Ishikawa (cell line): ENCODE data around the gene CNTNAP2.

ENCODE experiments used
- CEBPB ChIP-seq: IDR thresholded peaks from 2 replicates; pipeline ENCODE4 v1.6.1; 2012
- CREB1 ChIP-seq: IDR thresholded peaks from 2 replicates; pipeline ENCODE4 v1.6.1; 2012; ENCODE audit warnings: low read depth
- EGR1 ChIP-seq: IDR thresholded peaks from 2 replicates; pipeline ENCODE4 v1.6.1; 2012
- EP300 ChIP-seq: IDR thresholded peaks from 2 replicates; pipeline ENCODE4 v1.6.1; 2012; ENCODE audit warnings: borderline replicate concordance
- FOXM1 ChIP-seq: IDR thresholded peaks from 2 replicates; pipeline ENCODE4 v1.6.1; 2012; ENCODE audit warnings: low read depth, borderline replicate concordance
- NFIC ChIP-seq: IDR thresholded peaks from 2 replicates; pipeline ENCODE4 v1.6.1; 2012
- RAD21 ChIP-seq: IDR thresholded peaks from 2 replicates; pipeline ENCODE4 v1.6.1; 2012; ENCODE audit warnings: low read depth
- REST ChIP-seq: IDR thresholded peaks from 2 replicates; pipeline ENCODE4 v1.6.1; 2012; ENCODE audit warnings: low read depth, mild to moderate bottlenecking
- TAF1 ChIP-seq: IDR thresholded peaks from 2 replicates; pipeline ENCODE4 v1.6.1; 2012; ENCODE audit warnings: low read depth, mild to moderate bottlenecking
- TCF12 ChIP-seq: IDR thresholded peaks from 2 replicates; pipeline ENCODE4 v1.6.1; 2012; ENCODE audit warnings: low read depth
- TEAD4 ChIP-seq: IDR thresholded peaks from 2 replicates; pipeline ENCODE4 v1.6.1; 2012
- USF1 ChIP-seq: IDR thresholded peaks from 2 replicates; pipeline ENCODE4 v1.6.1; 2012
- YY1 ChIP-seq: IDR thresholded peaks from 2 replicates; pipeline ENCODE4 v1.6.1; 2012; ENCODE audit warnings: low read depth
- ZBTB7A ChIP-seq: IDR thresholded peaks from 2 replicates; pipeline ENCODE4 v1.6.1; 2012; ENCODE audit warnings: low read depth
- TF ChIP-seq, protein P1 (sequence below): IDR thresholded peaks from 2 replicates; pipeline ENCODE4 v1.6.1; 2012

Gene CNTNAP2

GRCh38 chr7:148340438-148341280 is 2224.1 kb downstream of the CNTNAP2 start:
- TF ChIP-seq USF1, result no peak

DNA sequence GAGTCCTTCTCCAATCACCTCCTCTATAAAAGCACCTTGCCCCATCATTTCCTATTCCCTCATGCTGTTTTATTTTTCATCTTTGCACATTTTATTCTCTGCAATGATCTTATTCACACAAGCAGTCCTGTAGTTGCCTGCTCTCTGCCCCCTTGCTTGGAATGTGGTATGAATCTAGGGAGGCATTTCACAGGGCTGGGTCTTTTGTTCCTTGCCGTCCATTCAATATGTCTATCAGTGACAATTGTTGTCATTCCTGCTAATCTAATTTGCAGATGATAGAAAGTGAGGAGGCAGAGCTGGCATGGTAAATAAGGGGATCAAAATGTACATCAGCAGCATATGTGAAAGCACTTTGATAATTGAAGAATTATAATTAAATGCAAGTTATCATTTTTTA is 2227.8 kb downstream of the CNTNAP2 start:
- no peak for TF ChIP-seq TAF1
- TF ChIP-seq NFIC, result no peak
- no peak for TF ChIP-seq CREB1

DNA sequence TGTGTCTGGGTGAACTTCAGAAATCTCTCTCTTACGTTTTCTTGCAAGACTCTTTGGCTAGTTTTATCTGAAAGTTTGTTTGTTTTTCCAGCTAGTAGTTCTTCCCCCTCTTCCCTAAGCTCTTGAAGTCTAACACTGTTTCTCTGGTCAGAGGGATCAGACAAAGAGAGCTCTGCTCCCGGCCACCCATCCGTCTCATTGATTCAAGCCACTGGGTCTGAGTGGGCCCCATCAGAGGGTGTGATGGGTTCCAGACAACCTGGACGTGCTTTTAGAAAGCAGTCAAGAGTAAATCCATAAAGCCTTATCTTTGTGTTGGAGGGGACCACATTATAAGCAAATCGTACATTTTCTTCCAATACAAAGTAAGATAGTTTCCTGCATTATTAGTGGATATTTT is 2231.4 kb downstream of the CNTNAP2 start:
- TF ChIP-seq CREB1, result no peak
- TF ChIP-seq CEBPB, result no peak
- no peak for TF ChIP-seq EGR1
- TF ChIP-seq TCF12, result no peak
- no peak for TF ChIP-seq REST
- TF ChIP-seq YY1, result no peak
- no peak for TF ChIP-seq ZBTB7A
- TF ChIP-seq FOXM1, result no peak
- no peak for TF ChIP-seq NFIC
- TF ChIP-seq RAD21, result no peak
- TF ChIP-seq, protein P1, sequence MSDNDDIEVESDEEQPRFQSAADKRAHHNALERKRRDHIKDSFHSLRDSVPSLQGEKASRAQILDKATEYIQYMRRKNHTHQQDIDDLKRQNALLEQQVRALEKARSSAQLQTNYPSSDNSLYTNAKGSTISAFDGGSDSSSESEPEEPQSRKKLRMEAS, result no peak

GRCh38 chr7:148348466-148348865 is 2231.9 kb downstream of the CNTNAP2 start:
- TF ChIP-seq, protein P1, result no peak
- TF ChIP-seq EGR1, result no peak
- TF ChIP-seq CREB1, result no peak
- no peak for TF ChIP-seq NFIC
- no peak for TF ChIP-seq USF1
- TF ChIP-seq EP300, result no peak

- TF ChIP-seq TCF12 (no peak), EP300 (no peak), RAD21 (no peak), YY1 (no peak), ZBTB7A (no peak), TEAD4 (no peak), CEBPB (no peak), NFIC (no peak), CREB1 (no peak), EGR1 (no peak), TAF1 (no peak), REST (no peak), FOXM1 (no peak), USF1 (no peak)
- TF ChIP-seq, protein P1, result no peak
These were observed 2239.7 kb downstream of the CNTNAP2 start for GRCh38 chr7:148356303-148356702.

DNA sequence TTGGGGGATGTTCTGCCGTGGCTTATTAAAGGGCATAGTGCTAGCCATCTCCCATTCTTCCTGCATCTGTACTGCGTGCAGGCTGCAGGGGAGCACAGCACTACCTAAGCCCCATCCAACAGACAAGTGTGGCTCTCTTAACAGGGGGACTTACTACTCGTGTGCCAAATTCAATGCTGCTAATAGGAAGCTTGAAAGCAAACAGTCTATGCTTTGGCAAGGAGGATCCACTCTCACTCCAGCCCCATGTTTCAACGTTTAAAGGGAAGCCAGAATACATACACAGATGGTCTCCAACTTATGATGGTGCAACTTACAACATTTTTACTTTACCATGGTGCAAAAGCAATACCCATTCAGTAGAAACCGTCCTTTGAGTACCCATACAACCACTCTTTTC is 2245.9 kb downstream of the CNTNAP2 start:
- no peak for TF ChIP-seq YY1
- no peak for TF ChIP-seq USF1
- TF ChIP-seq, protein P1, result no peak
- TF ChIP-seq EGR1, result no peak
- no peak for TF ChIP-seq RAD21
- TF ChIP-seq NFIC, result no peak
- TF ChIP-seq REST, result no peak
- no peak for TF ChIP-seq TEAD4
- TF ChIP-seq FOXM1, result no peak
- TF ChIP-seq CEBPB, result no peak
- TF ChIP-seq TCF12, result no peak
- no peak for TF ChIP-seq CREB1
